Neural cell (in vitro differentiated cells): ENCODE data around the gene CASKIN2. TPM values are rescaled to one million over a fixed set of nuclear protein-coding genes. Genes with fewer than 3 reads are reported as not detected.

ENCODE experiments used
- H2AFZ ChIP-seq: fragments of 200-600, 300-800 bp; sonication (generic), shearing (Covaris generic); 2 replicates; pipeline ENCODE4 v1.6.0; 2014; ENCODE audit warnings: low read depth, mild to moderate bottlenecking, antibody characterized with exemption, low read length, moderate library complexity
- H3F3A ChIP-seq: fragments of 200-600 bp; shearing (Covaris generic); 2 replicates; pipeline ENCODE4 v1.6.1; 2016; ENCODE audit warnings: mild to moderate bottlenecking, moderate library complexity, mixed read lengths, antibody characterized with exemption, low read length; ENCODE audit not compliant: insufficient read depth, poor library complexity, severe bottlenecking
- H3K27ac ChIP-seq: fragments of 200-600, 300-800 bp; sonication (generic), shearing (Covaris generic); 2 replicates; pipeline ENCODE4 v1.5.1; 2014; ENCODE audit warnings: mild to moderate bottlenecking, low read length, moderate library complexity
- H3K27me3 ChIP-seq: fragments of 300-800, 200-600 bp; sonication (generic), shearing (Covaris generic); 2 replicates; pipeline ENCODE4 v1.6.0; 2014; ENCODE audit warnings: mild to moderate bottlenecking, low read depth, low read length, moderate library complexity; ENCODE audit not compliant: insufficient read depth
- H3K36me3 ChIP-seq: fragments of 300-800, 200-600 bp; sonication (generic), shearing (Covaris generic); 2 replicates; pipeline ENCODE4 v1.5.1; 2014; ENCODE audit warnings: mild to moderate bottlenecking, antibody characterized with exemption, low read length, moderate library complexity; ENCODE audit not compliant: insufficient read depth
- H3K4me2 ChIP-seq: fragments of 300-800, 200-600 bp; sonication (generic), shearing (Covaris generic); 2 replicates; pipeline ENCODE4 v1.6.0; 2014; ENCODE audit warnings: mild to moderate bottlenecking, low read length
- H3K4me3 ChIP-seq: fragments of 300-800, 200-600 bp; sonication (generic), shearing (Covaris generic); 2 replicates; pipeline ENCODE4 v1.5.1; 2014; ENCODE audit warnings: mild to moderate bottlenecking, low read length, moderate library complexity
- H3K79me2 ChIP-seq: fragments of 200-600 bp; shearing (Covaris generic); replicated peaks from 2 replicates; pipeline ENCODE4 v1.6.0; 2014; ENCODE audit warnings: mild to moderate bottlenecking, low read length, moderate library complexity; ENCODE audit not compliant: insufficient read depth
- H3K9ac ChIP-seq: fragments of 300-800, 200-600 bp; sonication (generic), shearing (Covaris generic); 2 replicates; pipeline ENCODE4 v1.6.1; 2016; ENCODE audit warnings: mild to moderate bottlenecking, low read length, mixed read lengths
- H3K9me2 ChIP-seq: fragments of 200-600 bp; shearing (Covaris generic); 2 replicates; pipeline ENCODE4 v1.6.1; 2016; ENCODE audit warnings: mild to moderate bottlenecking, low read length, mixed read lengths; ENCODE audit not compliant: insufficient read depth
- H3K9me3 ChIP-seq: fragments of 200-600, 300-800 bp; sonication (generic), shearing (Covaris generic); 2 replicates; pipeline ENCODE4 v1.6.1; 2016; ENCODE audit warnings: mild to moderate bottlenecking, mixed run types, low read length, moderate library complexity, mixed read lengths
- H4K20me1 ChIP-seq: fragments of 200-600 bp; shearing (Covaris generic); 2 replicates; pipeline ENCODE4 v1.6.1; 2016; ENCODE audit warnings: mild to moderate bottlenecking, mixed run types; ENCODE audit not compliant: insufficient read depth
- EP300 ChIP-seq: fragments of 450-650 bp; conservative IDR thresholded peaks from 2 replicates; pipeline ENCODE4 v1.6.1; 2014; ENCODE audit warnings: antibody characterized with exemption, mild to moderate bottlenecking, moderate library complexity; ENCODE audit not compliant: poor library complexity, severe bottlenecking
- EZH2 ChIP-seq: fragments of 200-600, 300-800 bp; shearing (Covaris generic), sonication (generic); IDR thresholded peaks from 2 replicates; pipeline ENCODE4 v1.6.1; 2014; ENCODE audit warnings: antibody characterized with exemption, low read length, borderline replicate concordance, mild to moderate bottlenecking; ENCODE audit not compliant: insufficient read depth, poor library complexity, severe bottlenecking
- MXI1 ChIP-seq: fragments of 450-650 bp; conservative IDR thresholded peaks from 2 replicates; pipeline ENCODE4 v1.6.1; 2014; ENCODE audit warnings: antibody characterized with exemption, mild to moderate bottlenecking; ENCODE audit not compliant: poor library complexity, severe bottlenecking
- POLR2AphosphoS5 ChIP-seq: IDR thresholded peaks from 2 replicates; pipeline ENCODE4 v1.6.1; 2012
- RAD21 ChIP-seq: fragments of 450-650 bp; conservative IDR thresholded peaks from 2 replicates; pipeline ENCODE4 v1.6.1; 2014; ENCODE audit warnings: antibody characterized with exemption, mild to moderate bottlenecking, moderate library complexity
- REST ChIP-seq: IDR thresholded peaks from 2 replicates; pipeline ENCODE4 v1.6.1; 2012; ENCODE audit warnings: borderline replicate concordance
- SMC3 ChIP-seq: fragments of 450-650 bp; conservative IDR thresholded peaks from 2 replicates; pipeline ENCODE4 v1.6.1; 2014; ENCODE audit warnings: antibody characterized with exemption, mild to moderate bottlenecking, moderate library complexity; ENCODE audit not compliant: poor library complexity
- TAF1 ChIP-seq: IDR thresholded peaks from 2 replicates; pipeline ENCODE4 v1.6.1; 2012; ENCODE audit warnings: low read depth
- polyA plus RNA-seq: library from polyadenylated mRNA; depleted of rRNA; stranded (reverse); fragments of >200 nt; gene quantifications from 2 replicates; pipeline ENCODE4 v1.2.3, GENCODE V29; 2014
- TF ChIP-seq, protein P1 (sequence below): fragments of 450-650 bp; IDR thresholded peaks from 2 replicates; pipeline ENCODE4 v1.5.1; 2014; ENCODE audit warnings: antibody characterized with exemption, mild to moderate bottlenecking, moderate library complexity; ENCODE audit not compliant: poor library complexity, severe bottlenecking

Gene CASKIN2
- polyA plus RNA-seq, 1 donor from 2014 or later, result 2.8 TPM

DNA sequence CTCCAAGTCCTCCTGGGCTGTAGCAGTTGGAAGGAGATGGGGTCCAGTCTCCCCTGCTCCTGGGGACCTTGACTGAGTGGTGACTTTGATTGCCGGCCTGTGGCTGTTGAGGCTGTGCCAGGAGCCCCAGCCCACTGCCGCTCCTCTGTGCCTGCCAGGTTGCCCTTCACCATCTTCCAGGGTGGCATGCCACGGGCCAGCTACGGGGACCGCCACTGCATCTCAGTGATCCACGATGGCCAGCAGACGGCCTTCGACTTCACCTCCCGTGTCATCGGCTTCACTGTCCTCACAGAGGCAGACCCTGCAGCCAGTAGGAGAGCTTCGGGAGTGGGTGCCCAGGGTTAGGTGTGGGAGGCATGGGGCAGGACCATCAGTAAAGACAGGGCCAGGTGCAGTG is 48.9 kb upstream of the CASKIN2 start:
- Histone ChIP-seq H3K27ac (no peak overlapping the region), H3K4me3 (no peak overlapping the region), H3K4me2 (no peak overlapping the region), H3K79me2 (no peaks in the 10 kb centered on the region), H3K9me3 (no peaks in the 10 kb centered on the region), H3K9me2 (no peaks in the 10 kb centered on the region), H3K36me3 (no peaks in the 10 kb centered on the region), H2AFZ (no peak overlapping the region), H3F3A (no peaks in the 10 kb centered on the region), H3K9ac (no peak overlapping the region), H4K20me1 (no peaks in the 10 kb centered on the region), H3K27me3 (no peaks in the 10 kb centered on the region)
- TF ChIP-seq POLR2AphosphoS5 (no peak), TAF1 (no peak), REST (no peak), EP300 (no peak), SMC3 (no peak), MXI1 (no peak), RAD21 (no peak), EZH2 (no peak)
- TF ChIP-seq, protein P1, sequence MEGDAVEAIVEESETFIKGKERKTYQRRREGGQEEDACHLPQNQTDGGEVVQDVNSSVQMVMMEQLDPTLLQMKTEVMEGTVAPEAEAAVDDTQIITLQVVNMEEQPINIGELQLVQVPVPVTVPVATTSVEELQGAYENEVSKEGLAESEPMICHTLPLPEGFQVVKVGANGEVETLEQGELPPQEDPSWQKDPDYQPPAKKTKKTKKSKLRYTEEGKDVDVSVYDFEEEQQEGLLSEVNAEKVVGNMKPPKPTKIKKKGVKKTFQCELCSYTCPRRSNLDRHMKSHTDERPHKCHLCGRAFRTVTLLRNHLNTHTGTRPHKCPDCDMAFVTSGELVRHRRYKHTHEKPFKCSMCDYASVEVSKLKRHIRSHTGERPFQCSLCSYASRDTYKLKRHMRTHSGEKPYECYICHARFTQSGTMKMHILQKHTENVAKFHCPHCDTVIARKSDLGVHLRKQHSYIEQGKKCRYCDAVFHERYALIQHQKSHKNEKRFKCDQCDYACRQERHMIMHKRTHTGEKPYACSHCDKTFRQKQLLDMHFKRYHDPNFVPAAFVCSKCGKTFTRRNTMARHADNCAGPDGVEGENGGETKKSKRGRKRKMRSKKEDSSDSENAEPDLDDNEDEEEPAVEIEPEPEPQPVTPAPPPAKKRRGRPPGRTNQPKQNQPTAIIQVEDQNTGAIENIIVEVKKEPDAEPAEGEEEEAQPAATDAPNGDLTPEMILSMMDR, result no peak

DNA sequence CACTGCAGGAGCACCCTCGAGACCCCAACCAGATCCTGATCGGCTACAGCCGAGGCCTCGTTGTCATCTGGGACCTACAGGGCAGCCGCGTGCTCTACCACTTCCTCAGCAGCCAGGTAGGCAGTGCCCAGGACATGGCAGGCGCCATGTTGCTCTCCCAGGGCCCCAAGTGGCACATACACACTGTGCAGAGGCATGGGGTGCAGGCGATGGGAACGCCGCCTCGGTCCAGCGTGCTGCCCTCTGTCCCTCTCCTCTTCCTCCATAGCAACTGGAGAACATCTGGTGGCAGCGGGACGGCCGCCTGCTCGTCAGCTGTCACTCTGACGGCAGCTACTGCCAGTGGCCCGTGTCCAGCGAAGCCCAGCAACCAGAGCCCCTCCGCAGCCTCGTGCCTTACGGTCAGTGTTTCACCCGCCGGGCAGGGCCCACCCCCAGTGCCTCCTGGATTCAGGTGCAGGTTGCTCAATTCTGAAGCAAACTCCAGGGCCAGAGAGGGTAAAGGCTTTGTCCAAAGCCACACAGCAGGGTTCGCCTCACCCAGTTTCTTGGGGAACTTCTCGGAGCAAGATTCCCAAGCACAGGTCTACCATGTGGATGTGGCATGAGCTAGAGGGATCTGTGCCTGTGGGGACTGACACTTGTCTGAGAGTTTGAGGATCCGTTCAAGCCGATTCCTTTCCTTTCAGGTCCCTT is 47.9 kb upstream of the CASKIN2 start:
- Histone ChIP-seq H3K4me2 (no peak overlapping the region), H3K9me2 (no peaks in the 10 kb centered on the region), H3K4me3 (no peak overlapping the region), H3K79me2 (no peaks in the 10 kb centered on the region), H3K36me3 (no peaks in the 10 kb centered on the region), H4K20me1 (no peaks in the 10 kb centered on the region), H3F3A (no peaks in the 10 kb centered on the region), H3K9ac (no peak overlapping the region), H3K27me3 (no peaks in the 10 kb centered on the region), H3K9me3 (no peaks in the 10 kb centered on the region), H2AFZ (no peak overlapping the region), H3K27ac (no peak overlapping the region)
- TF ChIP-seq RAD21, result no peak
- TF ChIP-seq EZH2, result no peak
- no peak for TF ChIP-seq POLR2AphosphoS5
- no peak for TF ChIP-seq EP300
- no peak for TF ChIP-seq MXI1
- TF ChIP-seq, protein P1, result no peak
- TF ChIP-seq TAF1, result no peak
- no peak for TF ChIP-seq REST
- TF ChIP-seq SMC3, result no peak
